NCI-H187 treated with DMSO at 0.1 percent for 48 hours (cell line): Measurements from ENCODE around the gene MED25.

Source experiments
- DNase-seq: peaks from one replicate; lab custom pipeline; 2025; lab: John Stamatoyannopoulos, UW

Gene MED25

GRCh38 chr19:49873834-49874233 lies 55.7 kb downstream of the MED25 start:
- no peak for DNase-seq

- DNase-seq: no peak
Observed at GRCh38 chr19:49874503-49875157, 56.5 kb downstream of the MED25 start.

GRCh38 chr19:49875177-49875576 lies 57.1 kb downstream of the MED25 start:
- DNase-seq: no peak

GRCh38 chr19:49875857-49876421 lies 57.9 kb downstream of the MED25 start:
- DNase-seq: no peak

GRCh38 chr19:49876422-49877019 lies 58.4 kb downstream of the MED25 start:
- DNase-seq: peak; percentile 96

- DNase-seq: peak; percentile 99
Observed at GRCh38 chr19:49877020-49877878, 59.2 kb downstream of the MED25 start, which contains the start of the genes AKT1S1 and TBC1D17. TSS of gene AKT1S1 (minus strand) at chr19:49877355. CDS start at chr19:49873295, 4,060 bp downstream. TSS of gene TBC1D17 (plus strand) at chr19:49877702. CDS start at chr19:49877724, 22 bp downstream.

- peak; percentile 78 for DNase-seq
Observed at GRCh38 chr19:49877879-49878743, 60.0 kb downstream of the MED25 start.

GRCh38 chr19:49878744-49879070 lies 60.6 kb downstream of the MED25 start:
- DNase-seq: no peak

GRCh38 chr19:49879243-49879963 lies 61.3 kb downstream of the MED25 start:
- no peak for DNase-seq

GRCh38 chr19:49880162-49880869 lies 62.2 kb downstream of the MED25 start:
- no peak for DNase-seq

- DNase-seq: no peak
Observed at GRCh38 chr19:49881186-49881585, 63.1 kb downstream of the MED25 start.

- DNase-seq: no peak
Observed at GRCh38 chr19:49881672-49882394, 63.7 kb downstream of the MED25 start.

- DNase-seq: no peak
Observed at GRCh38 chr19:49882643-49883042, 64.6 kb downstream of the MED25 start.

GRCh38 chr19:49883094-49883493 lies 65.0 kb downstream of the MED25 start:
- DNase-seq: no peak

GRCh38 chr19:49884109-49884508 lies 66.0 kb downstream of the MED25 start:
- no peak for DNase-seq

- no peak for DNase-seq
Observed at GRCh38 chr19:49884760-49885159, 66.7 kb downstream of the MED25 start.
